Measurements from ENCODE around the gene CAMK2G. TPM values are rescaled to one million over a fixed set of nuclear protein-coding genes. Genes with fewer than 3 reads are reported as not detected.
A peak's percentile ranks its signal among the peaks of the same experiment; 100 is the strongest.

CAMK2G gene
- total RNA-seq, 1 donor from 2014 or later: 36.6 TPM

DNA sequence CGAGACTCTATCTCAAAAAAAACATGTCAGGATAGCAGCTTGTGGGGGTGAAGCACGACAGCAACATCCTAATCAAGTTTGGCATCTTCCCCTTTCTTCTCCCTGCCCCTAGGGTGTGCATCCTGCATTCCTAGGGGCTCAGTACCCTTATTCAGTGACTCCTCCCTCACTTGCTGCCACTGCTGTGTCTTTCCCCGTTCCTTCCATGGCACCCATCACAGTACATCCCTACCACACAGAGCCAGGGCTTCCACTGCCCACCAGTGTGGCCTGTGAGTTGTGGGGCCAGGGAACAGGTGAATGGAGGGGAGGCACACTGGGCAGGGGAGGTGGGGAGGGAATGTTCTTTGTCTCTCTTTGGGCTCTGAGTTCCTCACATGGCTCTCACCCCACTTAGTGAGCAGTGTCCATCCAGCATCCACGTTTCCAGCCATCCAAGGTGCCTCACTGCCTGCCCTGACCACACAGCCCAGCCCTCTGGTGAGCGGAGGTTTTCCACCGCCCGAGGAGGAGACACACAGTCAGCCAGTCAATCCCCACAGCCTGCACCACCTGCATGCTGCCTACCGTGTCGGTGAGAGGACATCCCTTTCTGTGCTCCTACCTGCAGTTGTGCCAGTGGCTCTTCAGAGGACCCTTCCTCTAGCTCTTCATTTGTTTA, 74.3 kb downstream of the CAMK2G start:
- no peak overlapping the region for H3K4me2 ChIP-seq
- H3K27me3 ChIP-seq: no peaks in the 10 kb centered on the region
- Mint-ChIP-seq H3K36me3 (peaks cover 23% of the 10 kb centered on the region), H3K27me3 (ENCODE audit: insufficient read depth, low read depth) (peaks cover 7% of the 10 kb centered on the region), H3K27ac (no peak overlapping the region), H3K4me3 (peak overlapping the region; percentile 35), H3K9me3 (no peaks in the 10 kb centered on the region), H3K4me1 (no peaks in the 10 kb centered on the region)
- no peaks in the 10 kb centered on the region for H3F3A ChIP-seq (ENCODE audit: low read depth)
- TF ChIP-seq, protein P1, sequence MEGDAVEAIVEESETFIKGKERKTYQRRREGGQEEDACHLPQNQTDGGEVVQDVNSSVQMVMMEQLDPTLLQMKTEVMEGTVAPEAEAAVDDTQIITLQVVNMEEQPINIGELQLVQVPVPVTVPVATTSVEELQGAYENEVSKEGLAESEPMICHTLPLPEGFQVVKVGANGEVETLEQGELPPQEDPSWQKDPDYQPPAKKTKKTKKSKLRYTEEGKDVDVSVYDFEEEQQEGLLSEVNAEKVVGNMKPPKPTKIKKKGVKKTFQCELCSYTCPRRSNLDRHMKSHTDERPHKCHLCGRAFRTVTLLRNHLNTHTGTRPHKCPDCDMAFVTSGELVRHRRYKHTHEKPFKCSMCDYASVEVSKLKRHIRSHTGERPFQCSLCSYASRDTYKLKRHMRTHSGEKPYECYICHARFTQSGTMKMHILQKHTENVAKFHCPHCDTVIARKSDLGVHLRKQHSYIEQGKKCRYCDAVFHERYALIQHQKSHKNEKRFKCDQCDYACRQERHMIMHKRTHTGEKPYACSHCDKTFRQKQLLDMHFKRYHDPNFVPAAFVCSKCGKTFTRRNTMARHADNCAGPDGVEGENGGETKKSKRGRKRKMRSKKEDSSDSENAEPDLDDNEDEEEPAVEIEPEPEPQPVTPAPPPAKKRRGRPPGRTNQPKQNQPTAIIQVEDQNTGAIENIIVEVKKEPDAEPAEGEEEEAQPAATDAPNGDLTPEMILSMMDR (IDR thresholded peaks at IDR 0.05): no peak
- TF ChIP-seq EZH2phosphoT487 (IDR thresholded peaks at IDR 0.05) (no peak), EZH2 (IDR thresholded peaks at IDR 0.05) (no peak)
- no peak overlapping the region for H3K4me3 ChIP-seq
- H3K36me3 ChIP-seq: no peaks in the 10 kb centered on the region
- H4K20me1 ChIP-seq (ENCODE audit: low read depth): no peaks in the 10 kb centered on the region
- no peak for DNase-seq (ENCODE audit: low spot score)
- no peak overlapping the region for H2AFZ ChIP-seq (replicated peaks)
- no peaks in the 10 kb centered on the region for H3K9me3 ChIP-seq (ENCODE audit: low read depth)
- H3K4me1 ChIP-seq: no peaks in the 10 kb centered on the region
- no peak overlapping the region for H3K27ac ChIP-seq
- no peak overlapping the region for H3K9ac ChIP-seq
- no peaks in the 10 kb centered on the region for H3K79me2 ChIP-seq (ENCODE audit: low read depth)

DNA sequence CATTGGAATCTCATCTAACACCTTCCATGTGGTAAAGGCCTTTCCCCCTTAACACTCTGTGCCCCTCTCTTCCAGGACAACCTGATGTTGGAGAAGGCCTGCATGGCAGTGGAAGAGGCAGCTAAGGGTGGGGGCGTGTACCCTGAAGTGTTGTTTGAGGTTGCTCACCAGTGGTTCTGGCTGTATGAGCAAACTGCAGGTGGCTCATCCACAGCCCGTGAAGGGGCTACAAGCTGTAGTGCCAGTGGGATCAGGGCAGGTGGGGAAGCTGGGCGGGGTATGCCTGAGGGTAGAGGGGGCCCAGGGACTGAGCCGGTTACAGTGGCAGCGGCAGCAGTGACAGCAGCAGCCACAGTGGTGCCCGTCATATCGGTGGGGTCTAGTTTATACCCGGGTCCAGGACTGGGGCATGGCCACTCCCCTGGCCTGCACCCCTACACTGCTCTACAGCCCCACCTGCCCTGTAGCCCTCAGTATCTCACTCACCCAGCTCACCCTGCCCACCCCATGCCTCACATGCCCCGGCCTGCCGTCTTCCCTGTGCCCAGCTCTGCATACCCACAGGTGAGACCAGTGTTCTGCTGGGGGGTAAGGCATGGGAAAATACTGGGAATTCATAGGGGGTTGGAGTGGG, 75.3 kb downstream of the CAMK2G start:
- peaks cover 25% of the 10 kb centered on the region for H3K36me3 Mint-ChIP-seq
- H3K27me3 ChIP-seq: no peaks in the 10 kb centered on the region
- no peak for DNase-seq (ENCODE audit: low spot score)

GRCh38 chr10:73798087-73798486, 76.3 kb downstream of the CAMK2G start:
- H3K9me3 Mint-ChIP-seq: no peaks in the 10 kb centered on the region
- Histone ChIP-seq H3K4me1 (no peaks in the 10 kb centered on the region), H3K4me2 (no peak overlapping the region), H3K79me2 (ENCODE audit: low read depth) (no peaks in the 10 kb centered on the region), H2AFZ (replicated peaks) (no peak overlapping the region), H3K27ac (no peak overlapping the region), H3K27me3 (no peaks in the 10 kb centered on the region), H3K9ac (no peak overlapping the region), H3K9me3 (ENCODE audit: low read depth) (no peaks in the 10 kb centered on the region), H3K36me3 (no peaks in the 10 kb centered on the region), H4K20me1 (ENCODE audit: low read depth) (no peaks in the 10 kb centered on the region), H3K4me3 (no peak overlapping the region), H3F3A (ENCODE audit: low read depth) (no peaks in the 10 kb centered on the region)
- H3K27me3 Mint-ChIP-seq (ENCODE audit: insufficient read depth, low read depth): peaks cover 4% of the 10 kb centered on the region
- H3K4me1 Mint-ChIP-seq: no peaks in the 10 kb centered on the region
- H3K27ac Mint-ChIP-seq: no peak overlapping the region
- TF ChIP-seq EZH2 (IDR thresholded peaks at IDR 0.05) (no peak), EZH2phosphoT487 (IDR thresholded peaks at IDR 0.05) (no peak)
- TF ChIP-seq, protein P1 (IDR thresholded peaks at IDR 0.05): no peak
- peaks cover 23% of the 10 kb centered on the region for H3K36me3 Mint-ChIP-seq
- no peak for DNase-seq (ENCODE audit: low spot score)
- H3K4me3 Mint-ChIP-seq: no peak overlapping the region

More for the DNA sequence above, 75.3 kb downstream of the CAMK2G start:
- H3K4me1 ChIP-seq: no peaks in the 10 kb centered on the region
- H3K4me2 ChIP-seq: no peak overlapping the region
- no peaks in the 10 kb centered on the region for H3K9me3 Mint-ChIP-seq
- no peak overlapping the region for H2AFZ ChIP-seq (replicated peaks)
- no peak overlapping the region for H3K27ac Mint-ChIP-seq
- H3K27me3 Mint-ChIP-seq (ENCODE audit: insufficient read depth, low read depth): peaks cover 4% of the 10 kb centered on the region
- no peaks in the 10 kb centered on the region for H3K4me1 Mint-ChIP-seq
- no peaks in the 10 kb centered on the region for H4K20me1 ChIP-seq (ENCODE audit: low read depth)
- no peaks in the 10 kb centered on the region for H3F3A ChIP-seq (ENCODE audit: low read depth)
- H3K4me3 ChIP-seq: no peak overlapping the region
- no peaks in the 10 kb centered on the region for H3K9me3 ChIP-seq (ENCODE audit: low read depth)
- no peak overlapping the region for H3K27ac ChIP-seq
- H3K36me3 ChIP-seq: no peaks in the 10 kb centered on the region
- no peak overlapping the region for H3K9ac ChIP-seq
- TF ChIP-seq EZH2 (IDR thresholded peaks at IDR 0.05) (no peak), EZH2phosphoT487 (IDR thresholded peaks at IDR 0.05) (no peak)
- TF ChIP-seq, protein P1 (IDR thresholded peaks at IDR 0.05): no peak
- H3K4me3 Mint-ChIP-seq: no peak overlapping the region
- no peaks in the 10 kb centered on the region for H3K79me2 ChIP-seq (ENCODE audit: low read depth)

Data from neural progenitor cell (in vitro differentiated cells).